Body of pancreas (tissue), 4 donors: ENCODE results near the gene OR10G8.

Source experiments
- POLR2A ChIP-seq, 3 donors: fragments of 450-650 bp; IDR thresholded peaks; one replicate each; pipeline ENCODE4 v1.6.1; 2016; ENCODE audit warnings: antibody characterized with exemption in 3 of 3, mild to moderate bottlenecking in 2 of 3
- TF ChIP-seq, protein P1 (sequence below), 7 experiments: fragments of 450-650 bp in 4 of 7; fragments of 200-600 bp in 3 of 7; sonication (generic) in 3 of 7; IDR thresholded peaks; one replicate each; pipeline ENCODE4 v1.5.1; 2016 to 2019; ENCODE audit warnings: antibody characterized with exemption in 7 of 7

DNA sequence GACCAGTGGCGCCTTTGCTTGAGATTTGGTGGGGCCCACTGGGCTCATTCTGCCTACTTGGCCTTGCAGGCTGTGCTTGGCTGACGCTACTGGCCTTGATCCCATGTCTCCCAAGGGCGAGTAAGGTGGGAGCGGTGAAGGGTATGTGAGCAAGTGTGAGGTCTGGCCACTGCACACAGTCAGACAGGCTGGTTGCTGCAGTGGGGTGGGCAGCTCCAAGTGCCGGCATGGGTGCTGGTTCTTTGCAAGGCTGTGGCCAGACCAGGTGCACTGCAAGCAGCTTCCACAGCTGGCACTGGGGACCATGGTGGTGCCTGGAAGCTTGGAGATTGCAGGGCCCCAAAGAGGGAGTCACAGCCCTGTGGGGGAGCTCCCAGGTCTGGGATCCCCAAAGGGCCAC lies 48.0 kb downstream of the OR10G8 start:
- TF ChIP-seq, protein P1, sequence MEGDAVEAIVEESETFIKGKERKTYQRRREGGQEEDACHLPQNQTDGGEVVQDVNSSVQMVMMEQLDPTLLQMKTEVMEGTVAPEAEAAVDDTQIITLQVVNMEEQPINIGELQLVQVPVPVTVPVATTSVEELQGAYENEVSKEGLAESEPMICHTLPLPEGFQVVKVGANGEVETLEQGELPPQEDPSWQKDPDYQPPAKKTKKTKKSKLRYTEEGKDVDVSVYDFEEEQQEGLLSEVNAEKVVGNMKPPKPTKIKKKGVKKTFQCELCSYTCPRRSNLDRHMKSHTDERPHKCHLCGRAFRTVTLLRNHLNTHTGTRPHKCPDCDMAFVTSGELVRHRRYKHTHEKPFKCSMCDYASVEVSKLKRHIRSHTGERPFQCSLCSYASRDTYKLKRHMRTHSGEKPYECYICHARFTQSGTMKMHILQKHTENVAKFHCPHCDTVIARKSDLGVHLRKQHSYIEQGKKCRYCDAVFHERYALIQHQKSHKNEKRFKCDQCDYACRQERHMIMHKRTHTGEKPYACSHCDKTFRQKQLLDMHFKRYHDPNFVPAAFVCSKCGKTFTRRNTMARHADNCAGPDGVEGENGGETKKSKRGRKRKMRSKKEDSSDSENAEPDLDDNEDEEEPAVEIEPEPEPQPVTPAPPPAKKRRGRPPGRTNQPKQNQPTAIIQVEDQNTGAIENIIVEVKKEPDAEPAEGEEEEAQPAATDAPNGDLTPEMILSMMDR (IDR thresholded peaks at IDR 0.05) = no peak
- no peak for TF ChIP-seq POLR2A (IDR thresholded peaks at IDR 0.05)
